Psoas muscle (tissue), 8 donors: ENCODE results near the gene CP. TPM values are rescaled to one million over a fixed set of nuclear protein-coding genes. Genes with fewer than 3 reads are reported as not detected.

Experiments used
- ATAC-seq, 4 donors: fragments of 200-7000 bp; cut with Tn5 transposase; one replicate each; pipeline ENCODE4 v1.9.1; 2020; ENCODE audit warnings: moderate library complexity in 3 of 4, mild to moderate bottlenecking in 2 of 4
- DNase-seq, 2 donors: peaks; one replicate each; pipeline ENCODE4 v3.0.0-alpha.2; 2020
- H3K27ac ChIP-seq: fragments of 200-600 bp; one replicate; pipeline ENCODE4 v1.8.0; 2022
- H3K27me3 ChIP-seq, 3 donors: fragments of 200-600 bp in 1 of 3; one replicate each; pipeline versions ENCODE4 v1.6.1 to v1.8.0; 2013 to 2022; ENCODE audit warnings: low read length in 2 of 3, mild to moderate bottlenecking in 2 of 3, moderate library complexity in 1 of 3; ENCODE audit not compliant: insufficient read depth in 3 of 3
- H3K36me3 ChIP-seq, 2 donors: fragments of 200-600 bp in 1 of 2; one replicate each; pipeline versions ENCODE4 v1.6.1 to v1.8.0; 2013 to 2022; ENCODE audit warnings: low read depth in 1 of 2, mild to moderate bottlenecking in 1 of 2, moderate library complexity in 1 of 2; ENCODE audit not compliant: insufficient read depth in 1 of 2
- H3K4me1 ChIP-seq: fragments of 200-600 bp; one replicate; pipeline ENCODE4 v1.8.0; 2022
- H3K4me3 ChIP-seq: fragments of 200-600 bp; one replicate; pipeline ENCODE4 v1.8.0; 2022; ENCODE audit warnings: mild to moderate bottlenecking
- H3K9me3 ChIP-seq: fragments of 200-600 bp; one replicate; pipeline ENCODE4 v1.8.0; 2022
- WGBS, 3 donors: extraction: QIAGEN DNeasy Blood & Tissue Kit; methylation state at CpG; one replicate each; pipeline versions ENCODE4 v1.1.6 to v1.1.7; 2013; 5-methylcytosine and 5-hydroxymethylcytosine counted together
- intact Hi-C, 2 donors: fragments of 100-400 bp; cut with DNase I; formaldehyde crosslinking; loops; one replicate each; pipeline versions ENCODE4 v1.11.0 to v1.14.2; 2022
- polyA plus RNA-seq, 3 donors: library from polyadenylated mRNA; stranded (reverse); fragments of 200-250 nt; gene quantifications; one replicate each; pipeline ENCODE4 v1.2.3, GENCODE V29; 2013
- total RNA-seq, 4 donors: library from RNA; stranded (reverse); fragmentation: NEBNext Ultra II Directional in 2 of 4; extraction: Animal tissue kit (Norgen Biotek cat#: 25700) in 2 of 4; gene quantifications; one replicate each; pipeline versions ENCODE4 v1.2.1 to v1.2.4, GENCODE V29; 2021 to 2023
- TF ChIP-seq, protein P1 (sequence below): fragments of 200-600 bp; IDR thresholded peaks from one replicate; pipeline ENCODE4 v1.8.0; 2022; ENCODE audit warnings: antibody characterized with exemption
- donor health status: healthy with polysubstance abuse.
- donor health status: DM: no; HTN: no; CAD: no; lungs with moderate emphysema.
- donor health status: Bipolar disorder and iron deficiency.
- donor health status: healthy.
- donor health status: DM: yes; HTN: yes; CAD: no.
- donor health status: DM: no; HTN: no; CAD: no.
- donor health status: DM: no; HTN: no; CAD: no.
- donor health status: DM: yes; HTN: yes; CAD: no.

The CP gene
- total and polyA plus RNA-seq, 7 donors: 0.23 to 3.5 (median 2.2) TPM

DNA sequence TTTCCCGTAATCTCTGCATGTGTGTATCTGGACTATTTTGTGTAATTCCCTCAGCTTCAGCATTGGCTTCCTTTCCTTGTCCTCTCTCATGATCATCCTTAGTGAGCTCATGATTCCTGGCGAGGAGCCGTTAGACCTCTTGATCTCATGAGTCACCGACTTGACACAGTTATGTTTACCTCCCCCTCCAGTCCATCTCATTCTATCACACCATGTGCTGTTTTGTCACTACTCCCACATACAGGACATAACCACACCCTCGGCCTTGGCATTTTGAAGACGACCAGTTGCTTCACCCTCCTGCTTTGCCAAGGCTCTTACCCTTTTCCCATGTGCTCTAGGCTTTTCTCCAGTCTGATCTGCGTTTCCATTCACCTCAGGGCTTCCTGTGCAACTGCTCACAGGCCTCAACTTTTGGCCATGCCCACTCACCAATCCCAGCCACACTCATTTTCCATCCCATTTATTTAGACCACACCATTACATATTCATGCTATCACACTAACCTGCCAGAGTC is 41.5 kb downstream of the CP start:
- TF ChIP-seq, protein P1, sequence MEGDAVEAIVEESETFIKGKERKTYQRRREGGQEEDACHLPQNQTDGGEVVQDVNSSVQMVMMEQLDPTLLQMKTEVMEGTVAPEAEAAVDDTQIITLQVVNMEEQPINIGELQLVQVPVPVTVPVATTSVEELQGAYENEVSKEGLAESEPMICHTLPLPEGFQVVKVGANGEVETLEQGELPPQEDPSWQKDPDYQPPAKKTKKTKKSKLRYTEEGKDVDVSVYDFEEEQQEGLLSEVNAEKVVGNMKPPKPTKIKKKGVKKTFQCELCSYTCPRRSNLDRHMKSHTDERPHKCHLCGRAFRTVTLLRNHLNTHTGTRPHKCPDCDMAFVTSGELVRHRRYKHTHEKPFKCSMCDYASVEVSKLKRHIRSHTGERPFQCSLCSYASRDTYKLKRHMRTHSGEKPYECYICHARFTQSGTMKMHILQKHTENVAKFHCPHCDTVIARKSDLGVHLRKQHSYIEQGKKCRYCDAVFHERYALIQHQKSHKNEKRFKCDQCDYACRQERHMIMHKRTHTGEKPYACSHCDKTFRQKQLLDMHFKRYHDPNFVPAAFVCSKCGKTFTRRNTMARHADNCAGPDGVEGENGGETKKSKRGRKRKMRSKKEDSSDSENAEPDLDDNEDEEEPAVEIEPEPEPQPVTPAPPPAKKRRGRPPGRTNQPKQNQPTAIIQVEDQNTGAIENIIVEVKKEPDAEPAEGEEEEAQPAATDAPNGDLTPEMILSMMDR: no peak

DNA sequence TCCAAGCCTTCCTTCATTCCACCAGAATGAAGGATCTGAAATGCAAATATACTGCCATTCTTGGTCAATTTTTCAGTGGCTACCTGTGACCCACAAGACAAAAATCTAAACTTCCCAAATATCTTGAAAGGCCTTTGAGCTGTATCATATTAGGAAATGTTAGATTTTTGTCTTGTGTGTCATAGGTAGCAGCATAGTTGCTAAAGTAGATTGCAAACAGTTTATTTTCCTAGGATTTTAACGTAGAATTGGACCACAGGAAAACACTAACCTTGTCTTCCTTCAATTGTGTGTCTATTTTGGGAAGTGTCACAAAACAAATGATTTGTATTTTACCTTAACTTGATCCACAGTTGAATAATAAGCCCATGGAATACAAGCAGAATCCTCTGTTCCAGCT is 42.4 kb downstream of the CP start:
- 71 to 94% (median 85%) methylated on average over 1 of the region's 1 CpG for WGBS, 3 donors
- Histone ChIP-seq H3K9me3 (no peaks in the 10 kb centered on the region), H3K27me3 (no peaks in the 10 kb centered on the region), H3K4me3 (no peak overlapping the region), H3K4me1 (peaks cover 11% of the 10 kb centered on the region), H3K27ac (peak overlapping the region; percentile 79), H3K36me3 (no peaks in the 10 kb centered on the region)
- TF ChIP-seq, protein P1: no peak
- ATAC-seq: no peak
- intact Hi-C loops: loop anchor here in 1 of 2 donors (5.0 kb wide), 1 partner anchor 47 kb away; no protein-coding TSS in a partner anchor
- DNase-seq: no peak

More for the DNA sequence above, 41.5 kb downstream of the CP start:
- no peaks in the 10 kb centered on the region for H3K9me3 ChIP-seq
- H3K36me3 ChIP-seq: no peaks in the 10 kb centered on the region
- DNase-seq (peak; percentile 85 to 88), ATAC-seq (peak; percentile 99)
- H3K4me1 ChIP-seq: peaks cover 11% of the 10 kb centered on the region
- intact Hi-C loops: no loop called here
- H3K27me3 ChIP-seq: no peaks in the 10 kb centered on the region
- peak overlapping the region; percentile 79 for H3K27ac ChIP-seq
- 10 to 17% (median 17%) methylated on average over 7 of the region's 7 CpGs for WGBS, 3 donors
- no peak overlapping the region for H3K4me3 ChIP-seq

DNA sequence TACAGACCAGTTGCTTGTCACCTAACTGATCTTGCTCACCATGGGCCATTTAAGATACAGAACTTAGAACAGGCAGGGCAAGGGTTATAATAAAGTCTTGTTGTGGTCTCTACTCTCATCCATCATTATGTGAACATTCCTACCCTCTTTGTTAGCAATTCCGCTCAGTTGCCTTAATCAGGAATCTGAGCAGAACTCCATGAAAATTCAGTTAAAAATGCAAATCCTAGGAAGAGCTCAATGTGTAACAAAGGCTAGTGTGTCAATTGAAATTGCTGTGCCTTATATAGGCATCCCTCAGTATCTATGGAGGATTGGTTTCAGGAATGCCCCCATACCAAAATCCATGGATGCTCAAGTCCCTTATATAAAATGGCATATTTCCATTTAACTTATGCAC is 44.5 kb downstream of the CP start:
- Histone ChIP-seq H3K27ac (no peak overlapping the region), H3K4me1 (peaks cover 11% of the 10 kb centered on the region), H3K27me3 (no peaks in the 10 kb centered on the region), H3K4me3 (no peak overlapping the region), H3K9me3 (no peaks in the 10 kb centered on the region), H3K36me3 (peaks cover 0 to 15% of the 10 kb centered on the region in 2 donors)
- TF ChIP-seq, protein P1: no peak
- 97 to 100% (median 99%) methylated on average over 1 of the region's 1 CpG for WGBS, 3 donors
- no peak for DNase-seq
- ATAC-seq: no peak
- intact Hi-C loops: loop anchor here in 1 of 2 donors (5.0 kb wide), 1 partner anchor 45 kb away; no protein-coding TSS in a partner anchor

DNA sequence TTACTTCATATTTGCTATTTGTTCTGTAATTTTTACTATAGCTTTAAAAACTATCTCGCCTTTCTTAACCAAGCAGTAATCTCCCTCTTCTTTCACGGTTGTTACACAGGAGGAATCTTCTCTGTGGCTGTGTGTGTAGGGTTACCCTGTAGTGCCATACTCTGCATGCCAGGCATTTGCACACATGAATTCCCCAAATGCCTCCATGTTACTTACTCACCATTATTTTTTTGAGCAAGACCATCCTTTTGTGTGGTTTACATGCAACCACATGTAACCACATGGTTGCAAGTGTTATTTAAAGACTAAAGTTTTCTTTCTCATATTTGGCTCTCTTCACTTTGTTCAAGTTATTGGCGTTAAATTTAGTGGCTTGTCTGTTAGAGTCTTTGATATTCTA is 46.7 kb downstream of the CP start:
- 67 to 76% (median 68%) methylated on average over 3 of the region's 3 CpGs for WGBS, 3 donors

More for the DNA sequence above, 46.7 kb downstream of the CP start:
- H3K27ac ChIP-seq: no peak overlapping the region
- TF ChIP-seq, protein P1: no peak
- H3K4me1 ChIP-seq: peaks cover 3% of the 10 kb centered on the region
- H3K36me3 ChIP-seq: peaks cover 2 to 24% of the 10 kb centered on the region in 2 donors
- intact Hi-C loops: loop anchor here in 1 of 2 donors (5.0 kb wide), 1 partner anchor 43 kb away; no protein-coding TSS in a partner anchor
- DNase-seq (no peak), ATAC-seq (no peak)
- no peaks in the 10 kb centered on the region for H3K27me3 ChIP-seq
- no peak overlapping the region for H3K4me3 ChIP-seq
- H3K9me3 ChIP-seq: no peaks in the 10 kb centered on the region
